NCI-H2029 (cell line): Measurements from ENCODE around the gene ZMAT3.
"Not testable (repeated sequence)": the region's sequence is repeated elsewhere in the genome, so short reads cannot be mapped to it uniquely, and the experiment has no call there.

Source experiments
- DNase-seq: peaks from one replicate; lab custom pipeline; 2025; lab: John Stamatoyannopoulos, UW

ZMAT3 gene

GRCh38 chr3:179068779-179069530, 2.7 kb downstream of the ZMAT3 start:
- no peak for DNase-seq

GRCh38 chr3:179067839-179068238, 3.8 kb downstream of the ZMAT3 start:
- peak; percentile 11 for DNase-seq

GRCh38 chr3:179067291-179067690, 4.3 kb downstream of the ZMAT3 start:
- DNase-seq, result no peak

- no peak for DNase-seq
Observed at GRCh38 chr3:179063945-179064560, 7.6 kb downstream of the ZMAT3 start.

GRCh38 chr3:179056326-179056725, 15.3 kb downstream of the ZMAT3 start:
- DNase-seq, result no peak

GRCh38 chr3:179054565-179054964, 17.0 kb downstream of the ZMAT3 start:
- DNase-seq, result not testable (repeated sequence)

- DNase-seq, result peak; percentile 56
Observed at GRCh38 chr3:179046497-179047353, 24.9 kb downstream of the ZMAT3 start.

GRCh38 chr3:179045719-179046402, 25.7 kb downstream of the ZMAT3 start:
- peak; percentile 8 for DNase-seq

- not testable (repeated sequence) for DNase-seq
Observed at GRCh38 chr3:179038899-179039251, 32.7 kb downstream of the ZMAT3 start.

GRCh38 chr3:179038216-179038898, 33.3 kb downstream of the ZMAT3 start:
- DNase-seq, result no peak

GRCh38 chr3:179037351-179037750, 34.3 kb downstream of the ZMAT3 start:
- no peak for DNase-seq

GRCh38 chr3:179036626-179037300, 34.8 kb downstream of the ZMAT3 start:
- DNase-seq, result no peak

GRCh38 chr3:179036226-179036625, 35.4 kb downstream of the ZMAT3 start:
- no peak for DNase-seq

GRCh38 chr3:179035232-179035631, 36.4 kb downstream of the ZMAT3 start:
- DNase-seq, result no peak

GRCh38 chr3:179033304-179033657, 38.3 kb downstream of the ZMAT3 start:
- not testable (repeated sequence) for DNase-seq

GRCh38 chr3:179032454-179033303, 38.9 kb downstream of the ZMAT3 start:
- DNase-seq, result not testable (repeated sequence)

- no peak for DNase-seq
Observed at GRCh38 chr3:179029096-179029495, 42.5 kb downstream of the ZMAT3 start.

- no peak for DNase-seq
Observed at GRCh38 chr3:179028408-179028807, 43.2 kb downstream of the ZMAT3 start.

GRCh38 chr3:179027326-179027900, 44.2 kb downstream of the ZMAT3 start:
- DNase-seq, result no peak

- no peak for DNase-seq
Observed at GRCh38 chr3:179026636-179027035, 45.0 kb downstream of the ZMAT3 start.
